Breast epithelium (tissue), 3 donors: Measurements from ENCODE around the gene TSSK3.

Experiments
- CTCF ChIP-seq, 3 donors: fragments of 450-650 bp; IDR thresholded peaks; one replicate each; pipeline ENCODE4 v1.5.1; 2016 to 2017; ENCODE audit warnings: antibody characterized with exemption in 3 of 3, mild to moderate bottlenecking in 3 of 3, moderate library complexity in 3 of 3
- POLR2AphosphoS5 ChIP-seq, 3 donors: sonication (generic); formaldehyde crosslinking; IDR thresholded peaks; one replicate each; pipeline ENCODE4 v1.6.1; 2017; ENCODE audit warnings: antibody characterized with exemption in 3 of 3

GRCh38 chr1:32358435-32358834 is 3.9 kb upstream of the TSSK3 start:
- TF ChIP-seq CTCF (IDR thresholded peaks at IDR 0.05) (no peak), POLR2AphosphoS5 (IDR thresholded peaks at IDR 0.05) (no peak)
